Central memory CD8-positive, alpha-beta T cell (primary cell): ENCODE results near the gene TAAR8.
"Not testable (repeated sequence)": the region's sequence is repeated elsewhere in the genome, so short reads cannot be mapped to it uniquely, and the experiment has no call there.

Experiments used
- ATAC-seq: fragments of 150-1000 bp; cut with Tn5 transposase; replicated peaks from 2 replicates; pipeline ENCODE4 v1.10.0; 2022; ENCODE audit warnings: mild to moderate bottlenecking, moderate FRiP score, moderate number of reproducible peaks; ENCODE audit not compliant: poor library complexity, severe bottlenecking; ENCODE audit errors: extremely low read depth
- DNase-seq, 2 donors: peaks; one replicate each; pipeline ENCODE4 v3.0.0; 2021; ENCODE audit warnings: low spot score in 2 of 2
- H3K27ac Mint-ChIP-seq: one replicate; pipeline ENCODE4 v1.8.0; 2022; ENCODE audit warnings: low read depth, mild to moderate bottlenecking, moderate library complexity, mixed read lengths
- H3K27me3 Mint-ChIP-seq: one replicate; pipeline ENCODE4 v1.8.0; 2022; ENCODE audit warnings: mixed read lengths
- H3K36me3 Mint-ChIP-seq: one replicate; pipeline ENCODE4 v1.8.0; 2022; ENCODE audit warnings: mild to moderate bottlenecking, moderate library complexity, mixed read lengths; ENCODE audit not compliant: insufficient read depth
- H3K4me1 Mint-ChIP-seq: one replicate; pipeline ENCODE4 v1.8.0; 2022; ENCODE audit warnings: mixed read lengths
- H3K4me3 Mint-ChIP-seq: one replicate; pipeline ENCODE4 v1.8.0; 2022; ENCODE audit warnings: mild to moderate bottlenecking, moderate library complexity, mixed read lengths
- H3K9me3 Mint-ChIP-seq: one replicate; pipeline ENCODE4 v1.8.0; 2022; ENCODE audit warnings: mixed read lengths

TAAR8 gene

DNA sequence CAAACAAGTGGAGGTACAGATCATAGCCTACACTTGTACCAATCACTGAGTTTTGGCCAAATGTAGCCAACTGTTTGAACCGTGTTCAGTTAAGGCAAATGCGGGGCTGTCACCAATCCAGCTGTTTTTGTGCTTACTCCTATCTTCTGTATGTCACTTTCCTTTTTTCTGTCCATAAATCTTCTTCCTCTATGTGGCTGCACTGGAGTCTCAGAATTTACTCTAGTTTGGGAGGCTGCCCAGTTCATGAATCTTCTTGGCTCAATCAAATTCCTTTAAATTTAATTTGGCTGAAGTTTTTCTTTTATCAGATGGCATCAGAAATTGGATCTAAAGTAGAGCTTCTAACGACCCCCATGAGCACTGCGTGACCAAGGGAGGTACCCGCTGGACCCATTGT is 27.8 kb upstream of the TAAR8 start:
- peaks cover 70% of the 10 kb centered on the region for H3K27me3 Mint-ChIP-seq
- H3K27ac Mint-ChIP-seq, result no peak overlapping the region
- no peaks in the 10 kb centered on the region for H3K9me3 Mint-ChIP-seq

DNA sequence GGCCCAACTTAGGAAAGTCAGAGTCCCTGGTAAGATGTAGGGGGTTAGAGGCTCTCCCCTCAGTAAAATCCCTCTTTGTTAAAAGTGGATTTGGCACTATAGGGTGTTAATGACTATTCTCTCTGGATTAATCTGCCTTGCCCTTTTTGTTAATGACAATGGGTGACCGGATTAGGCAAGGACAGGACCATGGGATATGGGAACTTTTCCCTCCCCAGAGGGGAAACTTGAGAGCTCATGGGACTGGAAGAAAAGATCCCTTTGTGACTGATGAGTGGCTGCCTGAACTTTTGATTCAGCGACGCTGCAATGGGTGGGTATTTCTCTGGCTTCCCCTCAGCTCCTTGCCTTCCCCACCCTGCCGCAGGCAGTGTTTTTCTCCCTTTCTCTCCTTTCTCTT is 26.6 kb upstream of the TAAR8 start:
- Mint-ChIP-seq H3K4me1 (no peaks in the 10 kb centered on the region), H3K4me3 (no peak overlapping the region), H3K27me3 (peaks cover 62% of the 10 kb centered on the region), H3K27ac (no peak overlapping the region), H3K9me3 (no peaks in the 10 kb centered on the region), H3K36me3 (no peaks in the 10 kb centered on the region)
- DNase-seq, result no peak
- ATAC-seq, result no peak

More for the DNA sequence above, 27.8 kb upstream of the TAAR8 start:
- H3K36me3 Mint-ChIP-seq, result no peaks in the 10 kb centered on the region
- DNase-seq (no peak), ATAC-seq (no peak)
- no peak overlapping the region for H3K4me3 Mint-ChIP-seq
- no peaks in the 10 kb centered on the region for H3K4me1 Mint-ChIP-seq

DNA sequence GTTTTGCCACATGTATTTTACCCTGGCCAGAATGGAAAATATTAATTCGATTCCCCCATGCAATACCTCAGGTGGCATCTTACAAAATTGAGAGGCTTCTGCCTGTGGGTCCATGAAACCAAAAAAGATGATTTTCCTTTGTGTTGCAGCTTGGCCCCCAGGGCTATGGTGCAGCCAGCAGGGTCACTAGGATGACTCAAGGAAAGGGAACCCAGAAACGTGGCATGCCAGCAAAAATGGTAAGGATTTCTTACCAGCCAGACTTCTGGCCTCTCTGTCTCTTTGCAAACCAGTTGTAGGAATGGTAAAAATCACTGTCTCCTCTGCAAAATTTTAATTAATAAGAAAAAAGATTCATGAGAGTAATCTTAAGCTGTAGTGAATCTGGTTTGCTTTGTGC is 26.0 kb upstream of the TAAR8 start:
- no peak overlapping the region for H3K4me3 Mint-ChIP-seq
- H3K4me1 Mint-ChIP-seq, result no peaks in the 10 kb centered on the region
- no peaks in the 10 kb centered on the region for H3K36me3 Mint-ChIP-seq
- no peak overlapping the region for H3K27ac Mint-ChIP-seq
- ATAC-seq, result no peak
- DNase-seq, result no peak
- H3K27me3 Mint-ChIP-seq, result peaks cover 62% of the 10 kb centered on the region
- H3K9me3 Mint-ChIP-seq, result no peaks in the 10 kb centered on the region

DNA sequence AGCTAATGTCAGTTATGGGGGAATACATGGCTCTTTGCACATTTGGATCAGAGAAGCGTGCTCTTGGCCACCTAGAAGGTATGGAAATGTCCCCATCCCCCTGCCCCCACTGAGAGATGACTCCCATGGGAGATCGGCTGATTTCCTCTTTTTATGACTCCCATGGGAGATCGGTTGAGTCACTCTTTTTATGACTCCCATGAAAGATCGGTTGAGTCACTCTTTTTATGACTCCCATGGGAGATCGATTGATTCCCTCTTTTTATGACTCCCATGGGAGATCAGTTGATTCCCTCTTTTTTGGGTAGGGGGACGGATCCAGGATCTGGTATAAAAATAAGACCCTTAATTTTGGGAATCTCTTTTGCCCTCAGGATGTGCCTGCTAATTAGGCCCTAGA is 24.7 kb upstream of the TAAR8 start:
- Mint-ChIP-seq H3K4me3 (no peak overlapping the region), H3K9me3 (no peaks in the 10 kb centered on the region), H3K36me3 (no peaks in the 10 kb centered on the region), H3K27ac (no peak overlapping the region), H3K4me1 (no peaks in the 10 kb centered on the region), H3K27me3 (peaks cover 56% of the 10 kb centered on the region)
- DNase-seq (no peak), ATAC-seq (no peak)

DNA sequence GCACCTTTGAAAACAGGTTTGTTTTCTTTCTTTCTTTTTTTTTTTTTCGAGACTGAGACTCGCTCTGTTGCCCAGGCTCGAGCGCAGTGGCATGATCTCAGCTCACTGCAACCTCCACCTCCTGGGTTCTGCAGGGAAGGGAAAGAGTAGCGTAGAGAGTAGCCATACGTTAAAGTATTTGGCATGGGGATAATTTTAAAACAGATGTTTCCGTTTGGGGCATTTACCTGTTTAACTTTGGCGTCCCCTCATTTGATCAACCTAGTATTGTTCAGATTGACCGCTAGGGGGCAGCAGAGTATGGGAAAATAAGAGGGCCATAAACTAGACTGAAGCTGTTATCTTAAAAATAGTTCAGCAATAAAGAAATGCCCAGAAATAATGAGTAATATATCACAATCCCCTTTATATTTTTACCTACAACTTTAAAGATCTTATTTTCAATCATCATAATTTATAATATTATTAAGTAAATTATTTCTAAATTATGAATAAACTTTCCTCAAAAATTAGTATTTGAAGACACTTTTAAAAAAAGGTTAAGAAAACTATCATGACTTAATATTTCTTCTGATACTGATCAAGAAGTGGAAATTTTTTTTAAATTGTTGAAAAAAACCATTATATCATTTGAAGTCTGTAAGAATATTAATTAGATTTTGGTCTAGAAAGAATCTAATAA is 22.0 kb upstream of the TAAR8 start:
- peaks cover 43% of the 10 kb centered on the region for H3K27me3 Mint-ChIP-seq
- no peaks in the 10 kb centered on the region for H3K9me3 Mint-ChIP-seq

DNA sequence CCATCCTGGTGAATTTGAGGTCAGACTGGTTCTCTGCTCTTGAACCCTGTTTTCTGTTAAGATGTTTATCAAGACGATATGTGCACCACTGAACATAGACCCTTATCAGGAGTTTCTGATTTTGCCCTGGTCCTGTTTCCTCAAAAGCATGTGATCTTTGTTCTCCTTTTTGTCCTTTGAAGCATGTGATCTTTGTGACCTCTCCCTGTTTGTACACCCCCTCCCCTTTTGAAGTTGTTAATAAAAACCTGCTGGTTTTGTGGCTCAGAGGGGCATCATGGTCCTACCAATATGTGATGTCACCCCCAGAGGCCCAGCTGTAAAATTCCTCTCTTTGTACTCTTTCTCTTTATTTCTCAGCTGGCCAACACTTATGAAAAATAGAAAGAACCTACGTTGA is 17.9 kb upstream of the TAAR8 start:
- not testable (repeated sequence) for H3K9me3 Mint-ChIP-seq, H3K36me3 Mint-ChIP-seq, H3K4me3 Mint-ChIP-seq, H3K4me1 Mint-ChIP-seq, DNase-seq, H3K27ac Mint-ChIP-seq, ATAC-seq
- H3K27me3 Mint-ChIP-seq, result peaks cover 47% of the 10 kb centered on the region

More for the DNA sequence above, 22.0 kb upstream of the TAAR8 start:
- Mint-ChIP-seq H3K4me1 (no peaks in the 10 kb centered on the region), H3K36me3 (no peaks in the 10 kb centered on the region), H3K27ac (no peak overlapping the region), H3K4me3 (no peak overlapping the region)
- ATAC-seq, result peak; percentile 71
- DNase-seq, result peak; percentile 28 to 52

DNA sequence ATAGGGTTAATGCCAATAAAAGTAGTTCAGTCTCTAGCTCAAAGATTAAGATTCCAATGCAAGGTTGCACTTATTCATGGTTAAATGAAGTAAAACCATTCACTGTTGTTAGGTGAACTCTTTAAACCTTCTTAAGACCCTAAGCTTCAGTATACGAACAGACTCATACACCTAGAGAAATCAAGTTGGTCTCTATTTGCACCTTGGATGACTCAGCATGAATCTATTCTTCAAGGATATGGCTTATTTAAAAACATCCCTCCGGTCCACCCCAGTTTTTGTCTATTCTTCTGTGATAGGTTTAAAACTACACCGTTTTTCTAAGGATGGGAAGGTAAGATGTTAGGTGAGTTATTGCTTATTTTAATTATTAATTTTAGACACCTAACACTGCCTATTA is 15.3 kb upstream of the TAAR8 start:
- Mint-ChIP-seq H3K9me3 (no peaks in the 10 kb centered on the region), H3K27me3 (peaks cover 60% of the 10 kb centered on the region), H3K27ac (no peak overlapping the region), H3K4me1 (no peaks in the 10 kb centered on the region), H3K36me3 (no peaks in the 10 kb centered on the region), H3K4me3 (no peak overlapping the region)
- ATAC-seq (no peak), DNase-seq (no peak)

DNA sequence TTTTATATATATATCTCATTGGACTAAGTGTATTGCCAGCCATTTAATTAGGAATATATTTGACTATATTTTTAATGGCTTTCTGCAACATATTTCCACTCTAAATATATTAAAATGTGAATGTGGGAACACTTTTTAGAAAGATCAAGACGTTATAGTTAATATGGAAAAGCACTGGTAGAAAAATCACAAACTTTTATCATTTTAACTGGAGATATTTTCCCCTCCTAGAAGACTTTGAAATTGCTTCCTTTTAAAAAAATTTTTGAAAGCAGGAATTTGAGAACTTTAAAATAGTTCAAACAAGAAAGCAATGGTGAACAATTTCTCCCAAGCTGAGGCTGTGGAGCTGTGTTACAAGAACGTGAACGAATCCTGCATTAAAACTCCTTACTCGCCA is 14.5 kb upstream of the TAAR8 start, which contains the start of gene TAAR9:
Gene TAAR9 (plus strand): TSS at position 301 of the 400 bp plus-strand sequence. CDS start 13 bp downstream, at position 314.
- DNase-seq, result no peak
- Mint-ChIP-seq H3K27me3 (peaks cover 60% of the 10 kb centered on the region), H3K27ac (no peak within 1 kb of the TSS), H3K36me3 (no peaks in the 10 kb centered on the region), H3K4me1 (no peaks in the 10 kb centered on the region), H3K4me3 (no peak within 1 kb of the TSS), H3K9me3 (no peaks in the 10 kb centered on the region)
- no peak for ATAC-seq

DNA sequence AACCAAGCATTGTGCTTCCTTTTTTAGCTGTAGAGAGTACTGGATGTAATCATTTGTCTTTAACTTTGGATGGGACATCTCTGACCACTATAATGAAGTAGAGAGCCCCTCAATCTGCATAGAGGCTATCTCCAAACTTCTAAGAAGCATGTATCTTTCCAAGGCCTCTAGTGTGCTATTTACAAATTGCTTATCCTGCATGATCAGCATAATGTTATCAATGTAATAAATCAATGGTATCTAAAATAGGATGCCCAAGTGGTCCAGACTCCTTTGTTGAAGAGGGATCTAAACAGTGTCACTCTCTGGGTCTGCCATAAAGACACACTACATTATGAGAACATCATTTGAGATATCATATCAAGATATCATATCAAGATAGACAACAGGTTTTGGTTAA is 7.6 kb upstream of the TAAR8 start:
- Mint-ChIP-seq H3K27ac (no peak overlapping the region), H3K4me3 (no peak overlapping the region), H3K4me1 (no peaks in the 10 kb centered on the region), H3K27me3 (peaks cover 38% of the 10 kb centered on the region), H3K9me3 (no peaks in the 10 kb centered on the region), H3K36me3 (no peaks in the 10 kb centered on the region)
- ATAC-seq, result no peak
- DNase-seq, result no peak

DNA sequence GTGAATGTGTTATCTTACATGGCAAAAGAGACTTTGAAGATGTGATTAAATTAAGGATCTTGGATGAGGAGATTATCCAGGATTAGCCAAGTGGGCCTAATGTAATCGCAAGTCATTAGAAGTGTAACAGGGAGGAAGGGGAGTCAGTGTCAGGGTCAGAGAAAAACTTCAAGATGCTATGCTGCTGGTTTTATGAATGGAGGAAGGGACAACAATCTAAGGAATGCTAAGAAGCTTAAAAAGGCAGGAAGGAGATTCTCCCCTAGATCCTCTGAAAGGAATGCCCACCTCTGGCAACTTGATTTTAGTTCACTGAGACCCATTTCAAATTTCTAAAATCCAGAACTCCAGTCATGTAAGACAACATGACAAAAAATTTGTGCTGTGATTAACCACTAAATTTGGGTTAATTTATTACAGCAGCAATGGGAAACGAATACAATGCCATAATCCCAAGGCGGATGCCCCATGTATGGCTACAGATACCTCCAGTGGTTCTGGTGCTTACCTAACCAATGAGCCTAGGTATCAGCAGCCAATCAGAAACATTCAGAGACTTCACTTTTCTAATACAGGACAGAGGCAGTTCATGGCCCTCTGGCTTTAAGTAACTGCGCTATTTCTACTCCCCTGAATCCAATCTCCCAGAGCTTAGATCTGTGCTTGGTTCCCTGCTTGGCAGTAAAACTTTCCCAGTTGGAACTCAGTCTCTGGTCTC is 3.6 kb upstream of the TAAR8 start:
- peaks cover 42% of the 10 kb centered on the region for H3K27me3 Mint-ChIP-seq
- no peak for DNase-seq

DNA sequence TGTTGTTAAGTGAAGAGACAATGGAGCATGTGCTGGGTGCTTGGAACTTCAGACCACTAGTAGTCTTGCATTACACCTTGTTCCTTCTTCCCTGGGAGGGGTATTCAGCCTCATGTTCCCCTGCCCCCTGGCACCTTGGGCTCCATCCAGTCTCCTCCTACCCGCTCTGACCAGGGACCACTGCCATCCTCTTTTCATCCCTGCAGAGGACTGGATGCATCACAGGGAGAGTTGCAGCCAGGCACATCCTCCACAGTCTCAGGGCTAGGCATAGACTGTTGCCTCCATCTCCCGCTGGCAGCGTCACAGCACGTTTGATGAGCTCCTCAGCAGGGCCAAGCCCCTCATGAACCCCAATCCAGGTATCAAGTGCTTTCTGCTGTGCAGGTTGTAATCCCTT is 1.3 kb upstream of the TAAR8 start:
- H3K9me3 Mint-ChIP-seq, result no peaks in the 10 kb centered on the region
- no peak overlapping the region for H3K4me3 Mint-ChIP-seq
- DNase-seq (no peak), ATAC-seq (no peak)
- peaks cover 35% of the 10 kb centered on the region for H3K27me3 Mint-ChIP-seq
- no peak overlapping the region for H3K27ac Mint-ChIP-seq
- H3K4me1 Mint-ChIP-seq, result no peaks in the 10 kb centered on the region
- H3K36me3 Mint-ChIP-seq, result no peaks in the 10 kb centered on the region

More for the DNA sequence above, 3.6 kb upstream of the TAAR8 start:
- Mint-ChIP-seq H3K4me1 (no peaks in the 10 kb centered on the region), H3K36me3 (no peaks in the 10 kb centered on the region), H3K9me3 (no peaks in the 10 kb centered on the region), H3K4me3 (no peak overlapping the region), H3K27ac (no peak overlapping the region)
- no peak for ATAC-seq

DNA sequence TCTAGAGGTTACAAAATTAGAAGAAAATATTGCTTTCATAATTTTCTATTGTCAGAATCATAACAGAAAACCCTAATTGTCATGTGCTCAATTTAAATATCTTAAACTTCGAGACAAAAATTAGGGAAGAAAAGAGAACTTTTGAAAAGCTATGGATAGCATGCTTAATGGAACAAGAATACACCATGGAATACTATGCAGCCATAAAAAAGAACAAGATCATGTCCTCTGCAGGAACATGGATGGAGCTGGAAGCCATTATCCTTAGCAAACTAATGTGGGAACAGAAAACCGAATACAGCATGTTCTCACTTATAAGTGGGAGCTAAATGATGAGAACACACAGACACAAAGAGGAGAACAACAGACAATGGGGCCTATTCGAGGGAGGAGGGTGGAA is 7.6 kb downstream of the TAAR8 start:
- not testable (repeated sequence) for ATAC-seq, H3K36me3 Mint-ChIP-seq, H3K4me3 Mint-ChIP-seq, H3K27ac Mint-ChIP-seq, H3K4me1 Mint-ChIP-seq, H3K9me3 Mint-ChIP-seq, DNase-seq
- H3K27me3 Mint-ChIP-seq, result peaks cover 74% of the 10 kb centered on the region

DNA sequence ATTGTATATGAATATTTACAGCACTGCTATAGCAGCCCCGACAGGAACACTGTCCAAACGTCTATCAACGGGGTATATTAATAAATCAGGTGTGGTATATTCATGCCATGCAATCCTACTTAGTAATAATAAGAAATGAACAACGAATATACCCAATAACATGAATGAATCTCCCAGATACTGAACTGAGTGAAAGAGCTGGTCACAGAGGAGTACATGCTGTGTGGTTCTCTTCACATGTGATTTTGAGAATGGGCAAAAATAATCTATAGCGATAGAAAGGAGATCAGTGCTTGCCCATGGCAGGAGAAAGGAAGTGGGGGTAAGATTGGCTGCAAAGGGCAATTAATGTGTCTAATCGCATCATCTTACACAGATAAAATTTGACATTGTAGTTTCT is 13.9 kb downstream of the TAAR8 start:
- no peaks in the 10 kb centered on the region for H3K4me1 Mint-ChIP-seq
- H3K27me3 Mint-ChIP-seq, result peaks cover 82% of the 10 kb centered on the region
- H3K9me3 Mint-ChIP-seq, result no peaks in the 10 kb centered on the region
- DNase-seq (no peak), ATAC-seq (no peak)
- H3K27ac Mint-ChIP-seq, result no peak overlapping the region
- no peaks in the 10 kb centered on the region for H3K36me3 Mint-ChIP-seq
- no peak overlapping the region for H3K4me3 Mint-ChIP-seq
